ENCODE data around the gene C17orf100. TPM values are rescaled to one million over a fixed set of nuclear protein-coding genes. Genes with fewer than 3 reads are reported as not detected.

The C17orf100 gene
- total and polyA plus RNA-seq, 2 of the 13 experiments (the other 11 are each of a cell fraction or from before 2014, with no cell fraction given), result 3.6 to 8.7 TPM

- no peak for TF ChIP-seq ZNF367 (CRISPR knock-in tag; IDR thresholded peaks at IDR 0.05; ENCODE audit: borderline replicate concordance)
- no peak for TF ChIP-seq HOXD1 (CRISPR knock-in tag; IDR thresholded peaks at IDR 0.05)
- TF ChIP-seq SYNCRIP (IDR thresholded peaks at IDR 0.05; ENCODE audit: insufficient read depth, low read depth, low read length), result no peak
- TF ChIP-seq ZNF354B (CRISPR knock-in tag; IDR thresholded peaks at IDR 0.05), result no peak; the same call in 1 of the 2 replicates
- TF ChIP-seq TFAP4 (IDR thresholded peaks at IDR 0.05; ENCODE audit: borderline replicate concordance, low read depth), result 0 out of 2 replicates have a peak, but pooled peaks have one; percentile 5
- 0 out of 2 replicates have a peak, but pooled peaks have one; percentile 57 for TF ChIP-seq ATF1 (CRISPR knock-in tag; IDR thresholded peaks at IDR 0.05)
- TF ChIP-seq RELA (CRISPR knock-in tag; IDR thresholded peaks at IDR 0.05), result 0 out of 2 replicates have a peak, but pooled peaks have one; percentile 18
- no peak for TF ChIP-seq ZNF232 (CRISPR knock-in tag; IDR thresholded peaks at IDR 0.05; ENCODE audit: borderline replicate concordance)
- TF ChIP-seq TEF (CRISPR knock-in tag; IDR thresholded peaks at IDR 0.05), result no peak
- TF ChIP-seq DNMT1 (CRISPR knock-in tag; IDR thresholded peaks at IDR 0.05), result no peak
- TF ChIP-seq HDAC2 (CRISPR knock-in tag; IDR thresholded peaks at IDR 0.05), result no peak; the same call in 1 of the 2 replicates
- TF ChIP-seq, protein P1, sequence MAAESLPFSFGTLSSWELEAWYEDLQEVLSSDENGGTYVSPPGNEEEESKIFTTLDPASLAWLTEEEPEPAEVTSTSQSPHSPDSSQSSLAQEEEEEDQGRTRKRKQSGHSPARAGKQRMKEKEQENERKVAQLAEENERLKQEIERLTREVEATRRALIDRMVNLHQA (CRISPR knock-in tag; IDR thresholded peaks at IDR 0.05), result no peak
- TF ChIP-seq ZNF713 (CRISPR knock-in tag; IDR thresholded peaks at IDR 0.05), result no peak
- TF ChIP-seq GTF3A (CRISPR knock-in tag; conservative IDR thresholded peaks at IDR 0.05), result no peak
- TF ChIP-seq KAT8 (CRISPR knock-in tag; IDR thresholded peaks at IDR 0.05), result peak; percentile 76
- TF ChIP-seq MED13 (CRISPR knock-in tag; IDR thresholded peaks at IDR 0.05), result no peak
- TF ChIP-seq ZNF570 (CRISPR knock-in tag; IDR thresholded peaks at IDR 0.05; ENCODE audit: borderline replicate concordance), result no peak
- no peak for TF ChIP-seq ZNF160 (CRISPR knock-in tag; IDR thresholded peaks at IDR 0.05)
- no peak for TF ChIP-seq POGK (CRISPR knock-in tag; conservative IDR thresholded peaks at IDR 0.05)
- TF ChIP-seq ARNT2 (CRISPR knock-in tag; IDR thresholded peaks at IDR 0.05; ENCODE audit: low read depth), result no peak
- no peak for TF ChIP-seq ZNF597 (CRISPR knock-in tag; IDR thresholded peaks at IDR 0.05)
- TF ChIP-seq, protein P2, sequence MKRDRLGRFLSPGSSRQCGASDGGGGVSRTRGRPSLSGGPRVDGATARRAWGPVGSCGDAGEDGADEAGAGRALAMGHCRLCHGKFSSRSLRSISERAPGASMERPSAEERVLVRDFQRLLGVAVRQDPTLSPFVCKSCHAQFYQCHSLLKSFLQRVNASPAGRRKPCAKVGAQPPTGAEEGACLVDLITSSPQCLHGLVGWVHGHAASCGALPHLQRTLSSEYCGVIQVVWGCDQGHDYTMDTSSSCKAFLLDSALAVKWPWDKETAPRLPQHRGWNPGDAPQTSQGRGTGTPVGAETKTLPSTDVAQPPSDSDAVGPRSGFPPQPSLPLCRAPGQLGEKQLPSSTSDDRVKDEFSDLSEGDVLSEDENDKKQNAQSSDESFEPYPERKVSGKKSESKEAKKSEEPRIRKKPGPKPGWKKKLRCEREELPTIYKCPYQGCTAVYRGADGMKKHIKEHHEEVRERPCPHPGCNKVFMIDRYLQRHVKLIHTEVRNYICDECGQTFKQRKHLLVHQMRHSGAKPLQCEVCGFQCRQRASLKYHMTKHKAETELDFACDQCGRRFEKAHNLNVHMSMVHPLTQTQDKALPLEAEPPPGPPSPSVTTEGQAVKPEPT (CRISPR knock-in tag; IDR thresholded peaks at IDR 0.05; ENCODE audit: low read depth), result no peak
- TF ChIP-seq CENPT (CRISPR knock-in tag; IDR thresholded peaks at IDR 0.05; ENCODE audit: low read depth), result no peak
- TF ChIP-seq ZNF883 (CRISPR knock-in tag; IDR thresholded peaks at IDR 0.05; ENCODE audit: not compliant biosample characterization), result no peak
Observed at GRCh38 chr17:6651354-6651918, at the start of gene C17orf100, which contains the start of gene MED31 (continued).
